Neural cell (in vitro differentiated cells): Measurements from ENCODE around the gene C10orf62. TPM values are rescaled to one million over a fixed set of nuclear protein-coding genes. Genes with fewer than 3 reads are reported as not detected.

ENCODE experiments used
- H2AFZ ChIP-seq: fragments of 200-600, 300-800 bp; sonication (generic), shearing (Covaris generic); 2 replicates; pipeline ENCODE4 v1.6.0; 2014; ENCODE audit warnings: low read depth, mild to moderate bottlenecking, antibody characterized with exemption, low read length, moderate library complexity
- H3F3A ChIP-seq: fragments of 200-600 bp; shearing (Covaris generic); 2 replicates; pipeline ENCODE4 v1.6.1; 2016; ENCODE audit warnings: mild to moderate bottlenecking, moderate library complexity, mixed read lengths, antibody characterized with exemption, low read length; ENCODE audit not compliant: insufficient read depth, poor library complexity, severe bottlenecking
- H3K27ac ChIP-seq: fragments of 200-600, 300-800 bp; sonication (generic), shearing (Covaris generic); 2 replicates; pipeline ENCODE4 v1.5.1; 2014; ENCODE audit warnings: mild to moderate bottlenecking, low read length, moderate library complexity
- H3K27me3 ChIP-seq: fragments of 300-800, 200-600 bp; sonication (generic), shearing (Covaris generic); 2 replicates; pipeline ENCODE4 v1.6.0; 2014; ENCODE audit warnings: mild to moderate bottlenecking, low read depth, low read length, moderate library complexity; ENCODE audit not compliant: insufficient read depth
- H3K36me3 ChIP-seq: fragments of 300-800, 200-600 bp; sonication (generic), shearing (Covaris generic); 2 replicates; pipeline ENCODE4 v1.5.1; 2014; ENCODE audit warnings: mild to moderate bottlenecking, antibody characterized with exemption, low read length, moderate library complexity; ENCODE audit not compliant: insufficient read depth
- H3K4me2 ChIP-seq: fragments of 300-800, 200-600 bp; sonication (generic), shearing (Covaris generic); 2 replicates; pipeline ENCODE4 v1.6.0; 2014; ENCODE audit warnings: mild to moderate bottlenecking, low read length
- H3K4me3 ChIP-seq: fragments of 300-800, 200-600 bp; sonication (generic), shearing (Covaris generic); 2 replicates; pipeline ENCODE4 v1.5.1; 2014; ENCODE audit warnings: mild to moderate bottlenecking, low read length, moderate library complexity
- H3K79me2 ChIP-seq: fragments of 200-600 bp; shearing (Covaris generic); replicated peaks from 2 replicates; pipeline ENCODE4 v1.6.0; 2014; ENCODE audit warnings: mild to moderate bottlenecking, low read length, moderate library complexity; ENCODE audit not compliant: insufficient read depth
- H3K9ac ChIP-seq: fragments of 300-800, 200-600 bp; sonication (generic), shearing (Covaris generic); 2 replicates; pipeline ENCODE4 v1.6.1; 2016; ENCODE audit warnings: mild to moderate bottlenecking, low read length, mixed read lengths
- H3K9me2 ChIP-seq: fragments of 200-600 bp; shearing (Covaris generic); 2 replicates; pipeline ENCODE4 v1.6.1; 2016; ENCODE audit warnings: mild to moderate bottlenecking, low read length, mixed read lengths; ENCODE audit not compliant: insufficient read depth
- H3K9me3 ChIP-seq: fragments of 200-600, 300-800 bp; sonication (generic), shearing (Covaris generic); 2 replicates; pipeline ENCODE4 v1.6.1; 2016; ENCODE audit warnings: mild to moderate bottlenecking, mixed run types, low read length, moderate library complexity, mixed read lengths
- H4K20me1 ChIP-seq: fragments of 200-600 bp; shearing (Covaris generic); 2 replicates; pipeline ENCODE4 v1.6.1; 2016; ENCODE audit warnings: mild to moderate bottlenecking, mixed run types; ENCODE audit not compliant: insufficient read depth
- EP300 ChIP-seq: fragments of 450-650 bp; conservative IDR thresholded peaks from 2 replicates; pipeline ENCODE4 v1.6.1; 2014; ENCODE audit warnings: antibody characterized with exemption, mild to moderate bottlenecking, moderate library complexity; ENCODE audit not compliant: poor library complexity, severe bottlenecking
- MXI1 ChIP-seq: fragments of 450-650 bp; conservative IDR thresholded peaks from 2 replicates; pipeline ENCODE4 v1.6.1; 2014; ENCODE audit warnings: antibody characterized with exemption, mild to moderate bottlenecking; ENCODE audit not compliant: poor library complexity, severe bottlenecking
- POLR2AphosphoS5 ChIP-seq: IDR thresholded peaks from 2 replicates; pipeline ENCODE4 v1.6.1; 2012
- RAD21 ChIP-seq: fragments of 450-650 bp; conservative IDR thresholded peaks from 2 replicates; pipeline ENCODE4 v1.6.1; 2014; ENCODE audit warnings: antibody characterized with exemption, mild to moderate bottlenecking, moderate library complexity
- SMC3 ChIP-seq: fragments of 450-650 bp; conservative IDR thresholded peaks from 2 replicates; pipeline ENCODE4 v1.6.1; 2014; ENCODE audit warnings: antibody characterized with exemption, mild to moderate bottlenecking, moderate library complexity; ENCODE audit not compliant: poor library complexity
- TAF1 ChIP-seq: IDR thresholded peaks from 2 replicates; pipeline ENCODE4 v1.6.1; 2012; ENCODE audit warnings: low read depth
- polyA plus RNA-seq: library from polyadenylated mRNA; depleted of rRNA; stranded (reverse); fragments of >200 nt; gene quantifications from 2 replicates; pipeline ENCODE4 v1.2.3, GENCODE V29; 2014
- TF ChIP-seq, protein P1 (sequence below): fragments of 450-650 bp; IDR thresholded peaks from 2 replicates; pipeline ENCODE4 v1.5.1; 2014; ENCODE audit warnings: antibody characterized with exemption, mild to moderate bottlenecking, moderate library complexity; ENCODE audit not compliant: poor library complexity, severe bottlenecking
- TF ChIP-seq, protein P2 (sequence below): IDR thresholded peaks from 2 replicates; pipeline ENCODE4 v1.6.1; 2012; ENCODE audit warnings: borderline replicate concordance

C10orf62 gene
- polyA plus RNA-seq, 1 donor from 2014 or later: not detected

DNA sequence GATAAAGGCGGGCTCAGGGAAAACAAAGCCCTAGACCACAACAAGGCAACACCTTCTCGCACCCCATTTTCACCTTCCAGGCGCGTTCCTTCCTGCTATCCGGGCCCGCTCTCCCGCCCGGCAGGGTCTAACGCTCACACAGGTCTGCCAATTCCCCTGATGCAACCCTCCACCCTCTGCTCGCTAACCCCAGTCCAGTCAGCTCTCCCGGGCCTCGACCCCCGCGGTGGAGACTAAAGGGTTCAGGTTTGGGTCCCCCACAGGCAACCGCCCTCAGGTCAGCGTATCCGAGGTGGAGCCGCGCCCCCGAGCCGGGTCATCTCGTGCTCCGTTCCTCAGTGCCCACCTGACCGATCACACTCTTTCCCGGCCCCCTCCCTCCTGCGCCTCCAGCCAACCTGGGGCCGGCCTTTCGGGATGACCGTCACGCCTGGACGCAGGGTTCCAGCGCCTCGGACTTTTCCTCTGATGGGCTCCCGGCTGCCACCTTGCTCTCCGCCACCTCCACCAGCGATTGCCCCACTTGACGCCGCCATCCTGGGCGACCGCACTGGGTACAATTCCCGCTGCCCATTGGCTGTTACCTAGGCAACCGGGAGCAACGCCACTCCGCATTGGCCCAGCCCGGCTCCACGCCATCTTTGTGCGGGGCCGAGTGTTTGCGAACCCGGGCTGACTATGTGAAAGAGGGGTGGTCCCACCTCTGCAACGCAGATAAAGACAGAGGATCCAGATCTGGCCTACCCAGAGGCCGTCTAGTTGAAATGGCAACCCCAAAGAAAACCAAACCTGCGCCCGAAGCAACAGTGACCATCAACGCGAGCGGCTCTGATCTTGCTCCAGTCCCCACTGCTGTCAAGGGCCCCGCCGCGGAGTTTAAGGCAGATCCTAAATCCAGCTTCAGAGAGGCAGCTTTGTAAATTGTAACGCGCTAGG is 43.7 kb downstream of the C10orf62 start, which contains the start of gene MORN4:
Gene MORN4, minus strand, starts transcription at position 552 of the 936 bp plus-strand sequence. CDS start 13,847 bp downstream, outside the sequence.
- Histone ChIP-seq H2AFZ (peak within 1 kb of the TSS; percentile 99), H3K4me3 (peak within 1 kb of the TSS; percentile 76), H3K36me3 (no peaks in the 10 kb centered on the region), H3F3A (no peaks in the 10 kb centered on the region), H3K9ac (peak within 1 kb of the TSS; percentile 84), H3K27me3 (no peaks in the 10 kb centered on the region), H3K79me2 (peaks cover 25% of the 10 kb centered on the region), H3K9me2 (no peaks in the 10 kb centered on the region), H3K4me2 (peak within 1 kb of the TSS; percentile 96), H4K20me1 (no peaks in the 10 kb centered on the region), H3K27ac (peak within 1 kb of the TSS; percentile 93), H3K9me3 (no peaks in the 10 kb centered on the region)
- TF ChIP-seq EP300 (peak; percentile 39), TAF1 (peak; percentile 89), POLR2AphosphoS5 (peak; percentile 80), MXI1 (peak; percentile 86), SMC3 (no peak), RAD21 (no peak)
- TF ChIP-seq, protein P1, sequence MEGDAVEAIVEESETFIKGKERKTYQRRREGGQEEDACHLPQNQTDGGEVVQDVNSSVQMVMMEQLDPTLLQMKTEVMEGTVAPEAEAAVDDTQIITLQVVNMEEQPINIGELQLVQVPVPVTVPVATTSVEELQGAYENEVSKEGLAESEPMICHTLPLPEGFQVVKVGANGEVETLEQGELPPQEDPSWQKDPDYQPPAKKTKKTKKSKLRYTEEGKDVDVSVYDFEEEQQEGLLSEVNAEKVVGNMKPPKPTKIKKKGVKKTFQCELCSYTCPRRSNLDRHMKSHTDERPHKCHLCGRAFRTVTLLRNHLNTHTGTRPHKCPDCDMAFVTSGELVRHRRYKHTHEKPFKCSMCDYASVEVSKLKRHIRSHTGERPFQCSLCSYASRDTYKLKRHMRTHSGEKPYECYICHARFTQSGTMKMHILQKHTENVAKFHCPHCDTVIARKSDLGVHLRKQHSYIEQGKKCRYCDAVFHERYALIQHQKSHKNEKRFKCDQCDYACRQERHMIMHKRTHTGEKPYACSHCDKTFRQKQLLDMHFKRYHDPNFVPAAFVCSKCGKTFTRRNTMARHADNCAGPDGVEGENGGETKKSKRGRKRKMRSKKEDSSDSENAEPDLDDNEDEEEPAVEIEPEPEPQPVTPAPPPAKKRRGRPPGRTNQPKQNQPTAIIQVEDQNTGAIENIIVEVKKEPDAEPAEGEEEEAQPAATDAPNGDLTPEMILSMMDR: peak; percentile 34
- TF ChIP-seq, protein P2, sequence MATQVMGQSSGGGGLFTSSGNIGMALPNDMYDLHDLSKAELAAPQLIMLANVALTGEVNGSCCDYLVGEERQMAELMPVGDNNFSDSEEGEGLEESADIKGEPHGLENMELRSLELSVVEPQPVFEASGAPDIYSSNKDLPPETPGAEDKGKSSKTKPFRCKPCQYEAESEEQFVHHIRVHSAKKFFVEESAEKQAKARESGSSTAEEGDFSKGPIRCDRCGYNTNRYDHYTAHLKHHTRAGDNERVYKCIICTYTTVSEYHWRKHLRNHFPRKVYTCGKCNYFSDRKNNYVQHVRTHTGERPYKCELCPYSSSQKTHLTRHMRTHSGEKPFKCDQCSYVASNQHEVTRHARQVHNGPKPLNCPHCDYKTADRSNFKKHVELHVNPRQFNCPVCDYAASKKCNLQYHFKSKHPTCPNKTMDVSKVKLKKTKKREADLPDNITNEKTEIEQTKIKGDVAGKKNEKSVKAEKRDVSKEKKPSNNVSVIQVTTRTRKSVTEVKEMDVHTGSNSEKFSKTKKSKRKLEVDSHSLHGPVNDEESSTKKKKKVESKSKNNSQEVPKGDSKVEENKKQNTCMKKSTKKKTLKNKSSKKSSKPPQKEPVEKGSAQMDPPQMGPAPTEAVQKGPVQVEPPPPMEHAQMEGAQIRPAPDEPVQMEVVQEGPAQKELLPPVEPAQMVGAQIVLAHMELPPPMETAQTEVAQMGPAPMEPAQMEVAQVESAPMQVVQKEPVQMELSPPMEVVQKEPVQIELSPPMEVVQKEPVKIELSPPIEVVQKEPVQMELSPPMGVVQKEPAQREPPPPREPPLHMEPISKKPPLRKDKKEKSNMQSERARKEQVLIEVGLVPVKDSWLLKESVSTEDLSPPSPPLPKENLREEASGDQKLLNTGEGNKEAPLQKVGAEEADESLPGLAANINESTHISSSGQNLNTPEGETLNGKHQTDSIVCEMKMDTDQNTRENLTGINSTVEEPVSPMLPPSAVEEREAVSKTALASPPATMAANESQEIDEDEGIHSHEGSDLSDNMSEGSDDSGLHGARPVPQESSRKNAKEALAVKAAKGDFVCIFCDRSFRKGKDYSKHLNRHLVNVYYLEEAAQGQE: peak; percentile 82

DNA sequence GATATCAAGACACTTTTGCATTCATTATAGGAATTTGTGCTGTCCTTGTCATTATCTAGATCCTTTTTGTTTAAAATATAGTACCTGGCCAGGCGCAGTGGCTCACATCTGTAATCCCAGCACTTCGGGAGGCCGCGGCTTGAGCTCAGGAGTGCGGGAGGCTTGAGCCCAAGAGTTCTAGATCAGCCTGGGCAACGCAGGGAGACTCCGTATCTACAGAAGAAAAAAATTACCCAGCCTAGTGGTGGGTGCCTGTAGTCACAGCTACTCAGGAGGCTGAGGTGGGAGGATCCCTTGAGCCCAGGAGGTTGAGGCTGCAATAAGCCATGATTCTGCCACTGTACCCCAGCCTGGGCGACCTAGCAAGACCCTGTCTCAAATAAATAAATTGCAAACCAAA is 44.4 kb downstream of the C10orf62 start:
- peaks cover 25% of the 10 kb centered on the region for H3K79me2 ChIP-seq
- H3K9ac ChIP-seq: peak overlapping the region; percentile 84
- no peaks in the 10 kb centered on the region for H3F3A ChIP-seq
- H3K4me2 ChIP-seq: peak overlapping the region; percentile 59
- peak overlapping the region; percentile 76 for H3K4me3 ChIP-seq
- TF ChIP-seq, protein P1: peak; percentile 52
- TF ChIP-seq, protein P2: no peak
- H4K20me1 ChIP-seq: no peaks in the 10 kb centered on the region
- H3K9me2 ChIP-seq: no peaks in the 10 kb centered on the region
- no peaks in the 10 kb centered on the region for H3K36me3 ChIP-seq
- no peaks in the 10 kb centered on the region for H3K9me3 ChIP-seq
- peak overlapping the region; percentile 93 for H3K27ac ChIP-seq
- peak overlapping the region; percentile 99 for H2AFZ ChIP-seq
- H3K27me3 ChIP-seq: no peaks in the 10 kb centered on the region
